B cell (primary cell): ENCODE data around the gene DCAF7.

ENCODE experiments used
- CTCF ChIP-seq: fragments of 200-600 bp; IDR thresholded peaks from one replicate; pipeline ENCODE4 v1.8.0; 2022; ENCODE audit warnings: antibody characterized with exemption, mild to moderate bottlenecking
- EZH2 ChIP-seq: IDR thresholded peaks from 2 replicates; pipeline ENCODE4 v1.6.1; 2012; ENCODE audit warnings: borderline replicate concordance, low read depth, mild to moderate bottlenecking, moderate library complexity, low read length; ENCODE audit not compliant: insufficient read depth, poor library complexity, severe bottlenecking

DNA sequence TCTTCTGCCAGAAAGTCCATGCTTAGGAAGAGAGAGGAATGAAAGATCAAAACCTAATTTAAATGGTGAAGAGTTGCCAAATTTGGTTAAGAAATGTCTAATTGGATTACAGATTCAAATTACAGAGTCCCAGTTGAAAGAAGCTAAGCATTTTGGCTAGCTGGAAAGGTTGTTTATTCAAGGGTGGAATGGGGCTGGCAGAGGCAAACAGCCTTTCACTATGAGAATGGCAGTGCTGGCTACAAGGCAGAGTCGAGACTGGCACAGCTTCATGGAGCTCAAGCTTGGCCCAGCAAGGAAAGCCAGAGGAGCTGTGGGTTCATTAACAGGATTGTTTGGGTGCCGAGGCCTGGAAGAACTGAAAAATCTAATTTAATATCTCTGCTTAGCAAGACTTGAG is 85.5 kb downstream of the DCAF7 start:
- TF ChIP-seq CTCF (no peak), EZH2 (no peak)
